Measurements from ENCODE around the gene RAB28. TPM values are rescaled to one million over a fixed set of nuclear protein-coding genes. Genes with fewer than 3 reads are reported as not detected.

RAB28 gene
- total RNA-seq, 1 experiment from 2014 or later: 17.1 TPM

DNA sequence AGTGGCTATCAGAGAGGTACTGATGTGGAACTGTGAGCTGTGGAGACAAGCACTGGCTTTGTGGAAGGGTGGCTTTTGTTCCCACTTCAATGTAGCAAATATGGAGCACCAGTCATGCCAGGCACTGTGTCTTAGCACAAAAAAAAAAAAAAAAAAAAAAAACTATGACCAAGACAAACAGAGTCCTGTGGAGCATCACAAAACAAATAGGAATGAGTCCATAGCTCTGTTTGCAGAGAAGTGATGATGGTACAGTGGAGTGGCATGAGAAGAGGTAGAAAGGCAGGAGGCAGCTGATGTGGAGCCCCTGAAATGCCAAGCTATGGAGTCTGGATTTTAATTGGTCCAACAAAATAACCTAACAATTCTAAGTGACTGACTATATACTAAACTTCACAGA lies 116.9 kb downstream of the RAB28 start (continued):
- TF ChIP-seq RELA (CRISPR knock-in tag; IDR thresholded peaks at IDR 0.05; ENCODE audit: borderline replicate concordance) (no peak), OVOL2 (CRISPR knock-in tag; IDR thresholded peaks at IDR 0.05; ENCODE audit: borderline replicate concordance) (no peak), TCF7 (CRISPR knock-in tag; IDR thresholded peaks at IDR 0.05; ENCODE audit: low read depth) (no peak), GABPB1 (CRISPR knock-in tag; IDR thresholded peaks at IDR 0.05) (no peak), ELF4 (CRISPR knock-in tag; IDR thresholded peaks at IDR 0.05; ENCODE audit: low read depth) (no peak), JUN (CRISPR knock-in tag; IDR thresholded peaks at IDR 0.05) (no peak)
- TF ChIP-seq, protein P1, sequence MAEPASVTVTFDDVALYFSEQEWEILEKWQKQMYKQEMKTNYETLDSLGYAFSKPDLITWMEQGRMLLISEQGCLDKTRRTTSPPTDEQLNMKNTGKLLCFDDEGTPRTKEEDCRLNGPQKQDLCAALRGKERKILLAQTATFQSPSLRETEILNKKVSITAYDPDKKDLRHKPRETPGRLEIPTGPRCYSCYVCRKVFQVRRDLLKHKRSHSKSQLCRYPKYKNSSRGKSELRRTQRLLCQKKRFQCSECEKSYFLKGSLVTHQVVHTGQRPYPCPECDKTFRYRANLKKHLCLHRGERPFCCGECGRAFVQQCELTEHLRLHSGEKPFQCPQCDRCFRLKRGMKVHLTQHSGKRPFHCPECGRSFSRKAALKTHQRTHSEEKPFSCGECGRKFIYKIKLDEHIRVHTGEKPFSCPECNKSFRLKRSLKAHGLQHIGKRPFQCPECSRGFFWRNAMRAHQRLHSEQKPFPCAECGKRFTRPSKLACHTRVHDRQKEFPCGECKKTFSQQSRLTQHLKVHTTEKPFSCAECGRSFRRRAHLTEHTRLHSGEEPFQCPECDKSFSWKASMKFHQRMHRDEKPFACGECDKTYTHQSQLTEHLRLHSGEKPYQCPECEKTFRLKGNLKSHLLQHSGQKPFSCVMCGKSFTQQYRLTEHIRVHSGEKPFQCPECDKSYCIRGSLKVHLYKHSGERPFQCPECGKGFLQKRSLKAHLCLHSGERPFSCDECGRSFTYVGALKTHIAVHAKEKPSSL (CRISPR knock-in tag; conservative IDR thresholded peaks at IDR 0.05): no peak

DNA sequence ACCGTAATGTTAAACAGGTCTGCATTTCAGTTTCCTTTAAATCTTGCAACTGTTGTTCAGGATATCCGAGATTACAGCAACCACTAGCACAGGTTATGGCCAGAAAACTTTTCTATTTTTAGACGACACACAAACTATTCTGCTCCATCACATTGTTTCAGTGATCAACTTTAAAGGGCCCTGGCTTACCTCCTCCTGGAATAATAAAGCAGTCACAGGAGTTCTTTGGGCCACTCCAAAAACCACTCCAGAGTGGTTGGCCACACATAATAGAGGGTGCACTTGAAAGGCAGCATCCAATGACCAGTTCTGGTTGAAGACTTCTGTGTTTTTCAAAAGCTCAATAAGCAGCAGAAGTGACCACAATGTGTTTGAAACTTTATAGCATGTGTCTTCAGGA lies 118.9 kb downstream of the RAB28 start:
- DNase-seq (ENCODE audit: low spot score) (no peak), ATAC-seq (no peak)
- Mint-ChIP-seq H3K9me3 (no peaks in the 10 kb centered on the region), H3K27ac (no peak overlapping the region), H3K4me3 (no peak overlapping the region), H3K4me1 (peaks cover 8% of the 10 kb centered on the region), H3K27me3 (ENCODE audit: low read depth) (no peaks in the 10 kb centered on the region), H3K36me3 (no peaks in the 10 kb centered on the region)
- ChIA-PET CTCF (no interaction called here), POLR2A (no interaction called here)
- TF ChIP-seq NFE2L1 (CRISPR knock-in tag; IDR thresholded peaks at IDR 0.05): no peak
- no peak for TF ChIP-seq SP1 (CRISPR knock-in tag; conservative IDR thresholded peaks at IDR 0.05)
- TF ChIP-seq, protein P2, sequence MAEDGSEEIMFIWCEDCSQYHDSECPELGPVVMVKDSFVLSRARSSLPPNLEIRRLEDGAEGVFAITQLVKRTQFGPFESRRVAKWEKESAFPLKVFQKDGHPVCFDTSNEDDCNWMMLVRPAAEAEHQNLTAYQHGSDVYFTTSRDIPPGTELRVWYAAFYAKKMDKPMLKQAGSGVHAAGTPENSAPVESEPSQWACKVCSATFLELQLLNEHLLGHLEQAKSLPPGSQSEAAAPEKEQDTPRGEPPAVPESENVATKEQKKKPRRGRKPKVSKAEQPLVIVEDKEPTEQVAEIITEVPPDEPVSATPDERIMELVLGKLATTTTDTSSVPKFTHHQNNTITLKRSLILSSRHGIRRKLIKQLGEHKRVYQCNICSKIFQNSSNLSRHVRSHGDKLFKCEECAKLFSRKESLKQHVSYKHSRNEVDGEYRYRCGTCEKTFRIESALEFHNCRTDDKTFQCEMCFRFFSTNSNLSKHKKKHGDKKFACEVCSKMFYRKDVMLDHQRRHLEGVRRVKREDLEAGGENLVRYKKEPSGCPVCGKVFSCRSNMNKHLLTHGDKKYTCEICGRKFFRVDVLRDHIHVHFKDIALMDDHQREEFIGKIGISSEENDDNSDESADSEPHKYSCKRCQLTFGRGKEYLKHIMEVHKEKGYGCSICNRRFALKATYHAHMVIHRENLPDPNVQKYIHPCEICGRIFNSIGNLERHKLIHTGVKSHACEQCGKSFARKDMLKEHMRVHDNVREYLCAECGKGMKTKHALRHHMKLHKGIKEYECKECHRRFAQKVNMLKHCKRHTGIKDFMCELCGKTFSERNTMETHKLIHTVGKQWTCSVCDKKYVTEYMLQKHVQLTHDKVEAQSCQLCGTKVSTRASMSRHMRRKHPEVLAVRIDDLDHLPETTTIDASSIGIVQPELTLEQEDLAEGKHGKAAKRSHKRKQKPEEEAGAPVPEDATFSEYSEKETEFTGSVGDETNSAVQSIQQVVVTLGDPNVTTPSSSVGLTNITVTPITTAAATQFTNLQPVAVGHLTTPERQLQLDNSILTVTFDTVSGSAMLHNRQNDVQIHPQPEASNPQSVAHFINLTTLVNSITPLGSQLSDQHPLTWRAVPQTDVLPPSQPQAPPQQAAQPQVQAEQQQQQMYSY (CRISPR knock-in tag; IDR thresholded peaks at IDR 0.05): no peak
- no peak for TF ChIP-seq IRF2 (CRISPR knock-in tag; IDR thresholded peaks at IDR 0.05; ENCODE audit: borderline replicate concordance, low read depth)
- no peak for TF ChIP-seq ETV6 (CRISPR knock-in tag; IDR thresholded peaks at IDR 0.05)
- TF ChIP-seq, protein P3, sequence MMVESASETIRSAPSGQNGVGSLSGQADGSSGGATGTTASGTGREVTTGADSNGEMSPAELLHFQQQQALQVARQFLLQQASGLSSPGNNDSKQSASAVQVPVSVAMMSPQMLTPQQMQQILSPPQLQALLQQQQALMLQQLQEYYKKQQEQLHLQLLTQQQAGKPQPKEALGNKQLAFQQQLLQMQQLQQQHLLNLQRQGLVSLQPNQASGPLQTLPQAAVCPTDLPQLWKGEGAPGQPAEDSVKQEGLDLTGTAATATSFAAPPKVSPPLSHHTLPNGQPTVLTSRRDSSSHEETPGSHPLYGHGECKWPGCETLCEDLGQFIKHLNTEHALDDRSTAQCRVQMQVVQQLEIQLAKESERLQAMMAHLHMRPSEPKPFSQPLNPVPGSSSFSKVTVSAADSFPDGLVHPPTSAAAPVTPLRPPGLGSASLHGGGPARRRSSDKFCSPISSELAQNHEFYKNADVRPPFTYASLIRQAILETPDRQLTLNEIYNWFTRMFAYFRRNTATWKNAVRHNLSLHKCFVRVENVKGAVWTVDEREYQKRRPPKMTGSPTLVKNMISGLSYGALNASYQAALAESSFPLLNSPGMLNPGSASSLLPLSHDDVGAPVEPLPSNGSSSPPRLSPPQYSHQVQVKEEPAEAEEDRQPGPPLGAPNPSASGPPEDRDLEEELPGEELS (CRISPR knock-in tag; IDR thresholded peaks at IDR 0.05): no peak
- TF ChIP-seq, protein P4, sequence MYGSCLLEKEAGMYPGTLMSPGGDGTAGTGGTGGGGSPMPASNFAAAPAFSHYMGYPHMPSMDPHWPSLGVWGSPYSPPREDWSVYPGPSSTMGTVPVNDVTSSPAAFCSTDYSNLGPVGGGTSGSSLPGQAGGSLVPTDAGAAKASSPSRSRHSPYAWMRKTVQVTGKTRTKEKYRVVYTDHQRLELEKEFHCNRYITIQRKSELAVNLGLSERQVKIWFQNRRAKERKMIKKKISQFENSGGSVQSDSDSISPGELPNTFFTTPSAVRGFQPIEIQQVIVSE (CRISPR knock-in tag; IDR thresholded peaks at IDR 0.05; ENCODE audit: borderline replicate concordance): no peak
- TF ChIP-seq ZNF423 (CRISPR knock-in tag; IDR thresholded peaks at IDR 0.05): no peak
- TF ChIP-seq ESRRA (CRISPR knock-in tag; IDR thresholded peaks at IDR 0.05; ENCODE audit: borderline replicate concordance): no peak
- TF ChIP-seq, protein P5, sequence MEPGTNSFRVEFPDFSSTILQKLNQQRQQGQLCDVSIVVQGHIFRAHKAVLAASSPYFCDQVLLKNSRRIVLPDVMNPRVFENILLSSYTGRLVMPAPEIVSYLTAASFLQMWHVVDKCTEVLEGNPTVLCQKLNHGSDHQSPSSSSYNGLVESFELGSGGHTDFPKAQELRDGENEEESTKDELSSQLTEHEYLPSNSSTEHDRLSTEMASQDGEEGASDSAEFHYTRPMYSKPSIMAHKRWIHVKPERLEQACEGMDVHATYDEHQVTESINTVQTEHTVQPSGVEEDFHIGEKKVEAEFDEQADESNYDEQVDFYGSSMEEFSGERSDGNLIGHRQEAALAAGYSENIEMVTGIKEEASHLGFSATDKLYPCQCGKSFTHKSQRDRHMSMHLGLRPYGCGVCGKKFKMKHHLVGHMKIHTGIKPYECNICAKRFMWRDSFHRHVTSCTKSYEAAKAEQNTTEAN (CRISPR knock-in tag; IDR thresholded peaks at IDR 0.05): no peak
- TF ChIP-seq MXD4 (CRISPR knock-in tag; IDR thresholded peaks at IDR 0.05; ENCODE audit: borderline replicate concordance): no peak
- TF ChIP-seq, protein P6, sequence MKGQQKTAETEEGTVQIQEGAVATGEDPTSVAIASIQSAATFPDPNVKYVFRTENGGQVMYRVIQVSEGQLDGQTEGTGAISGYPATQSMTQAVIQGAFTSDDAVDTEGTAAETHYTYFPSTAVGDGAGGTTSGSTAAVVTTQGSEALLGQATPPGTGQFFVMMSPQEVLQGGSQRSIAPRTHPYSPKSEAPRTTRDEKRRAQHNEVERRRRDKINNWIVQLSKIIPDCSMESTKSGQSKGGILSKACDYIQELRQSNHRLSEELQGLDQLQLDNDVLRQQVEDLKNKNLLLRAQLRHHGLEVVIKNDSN (CRISPR knock-in tag; IDR thresholded peaks at IDR 0.05): no peak
- no peak for TF ChIP-seq TEAD4 (CRISPR knock-in tag; IDR thresholded peaks at IDR 0.05)
